GM12875 (cell line): ENCODE data around the gene USP7.

Source experiments
- H3K4me3 ChIP-seq: one replicate; pipeline ENCODE4 v1.5.1; 2011; ENCODE audit warnings: low read depth, low read length, control low read depth
- TF ChIP-seq, protein P1 (sequence below): IDR thresholded peaks from 2 replicates; pipeline ENCODE4 v1.5.1; 2011; ENCODE audit warnings: low read depth, mild to moderate bottlenecking, control low read depth, inconsistent platforms, low read length, moderate library complexity, borderline replicate concordance; ENCODE audit not compliant: insufficient read depth

The USP7 gene

DNA sequence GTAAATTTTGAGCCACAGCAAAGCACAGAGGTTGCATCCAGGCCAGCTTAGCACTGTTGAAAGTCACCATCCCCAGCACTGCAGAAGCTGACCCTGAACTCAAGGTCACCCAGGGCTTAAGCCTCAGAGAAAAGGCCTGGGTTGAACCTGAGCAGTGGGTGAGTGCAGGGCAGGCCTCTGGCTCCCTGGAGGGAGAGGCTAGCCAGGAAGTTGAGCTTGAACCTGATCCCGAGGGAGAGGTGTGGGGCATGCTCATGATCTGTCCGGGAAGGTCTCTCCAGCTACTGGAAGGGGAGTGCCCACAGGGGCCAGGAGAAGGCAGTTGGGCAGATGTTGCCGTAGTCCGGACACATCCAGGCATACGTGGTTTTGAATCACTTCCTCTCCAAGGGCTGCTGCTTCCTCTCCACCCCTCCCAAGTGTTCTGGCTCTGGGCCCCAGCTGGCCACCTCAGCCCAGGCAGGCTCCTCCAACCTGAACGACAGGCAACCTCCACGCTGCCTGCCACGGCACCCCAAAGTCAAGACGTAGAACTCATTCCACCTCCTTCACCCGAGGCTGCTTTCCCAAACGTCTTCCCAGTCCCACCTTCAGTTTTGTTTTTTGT is 113.3 kb downstream of the USP7 start:
- TF ChIP-seq, protein P1, sequence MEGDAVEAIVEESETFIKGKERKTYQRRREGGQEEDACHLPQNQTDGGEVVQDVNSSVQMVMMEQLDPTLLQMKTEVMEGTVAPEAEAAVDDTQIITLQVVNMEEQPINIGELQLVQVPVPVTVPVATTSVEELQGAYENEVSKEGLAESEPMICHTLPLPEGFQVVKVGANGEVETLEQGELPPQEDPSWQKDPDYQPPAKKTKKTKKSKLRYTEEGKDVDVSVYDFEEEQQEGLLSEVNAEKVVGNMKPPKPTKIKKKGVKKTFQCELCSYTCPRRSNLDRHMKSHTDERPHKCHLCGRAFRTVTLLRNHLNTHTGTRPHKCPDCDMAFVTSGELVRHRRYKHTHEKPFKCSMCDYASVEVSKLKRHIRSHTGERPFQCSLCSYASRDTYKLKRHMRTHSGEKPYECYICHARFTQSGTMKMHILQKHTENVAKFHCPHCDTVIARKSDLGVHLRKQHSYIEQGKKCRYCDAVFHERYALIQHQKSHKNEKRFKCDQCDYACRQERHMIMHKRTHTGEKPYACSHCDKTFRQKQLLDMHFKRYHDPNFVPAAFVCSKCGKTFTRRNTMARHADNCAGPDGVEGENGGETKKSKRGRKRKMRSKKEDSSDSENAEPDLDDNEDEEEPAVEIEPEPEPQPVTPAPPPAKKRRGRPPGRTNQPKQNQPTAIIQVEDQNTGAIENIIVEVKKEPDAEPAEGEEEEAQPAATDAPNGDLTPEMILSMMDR: no peak
- no peak overlapping the region for H3K4me3 ChIP-seq

DNA sequence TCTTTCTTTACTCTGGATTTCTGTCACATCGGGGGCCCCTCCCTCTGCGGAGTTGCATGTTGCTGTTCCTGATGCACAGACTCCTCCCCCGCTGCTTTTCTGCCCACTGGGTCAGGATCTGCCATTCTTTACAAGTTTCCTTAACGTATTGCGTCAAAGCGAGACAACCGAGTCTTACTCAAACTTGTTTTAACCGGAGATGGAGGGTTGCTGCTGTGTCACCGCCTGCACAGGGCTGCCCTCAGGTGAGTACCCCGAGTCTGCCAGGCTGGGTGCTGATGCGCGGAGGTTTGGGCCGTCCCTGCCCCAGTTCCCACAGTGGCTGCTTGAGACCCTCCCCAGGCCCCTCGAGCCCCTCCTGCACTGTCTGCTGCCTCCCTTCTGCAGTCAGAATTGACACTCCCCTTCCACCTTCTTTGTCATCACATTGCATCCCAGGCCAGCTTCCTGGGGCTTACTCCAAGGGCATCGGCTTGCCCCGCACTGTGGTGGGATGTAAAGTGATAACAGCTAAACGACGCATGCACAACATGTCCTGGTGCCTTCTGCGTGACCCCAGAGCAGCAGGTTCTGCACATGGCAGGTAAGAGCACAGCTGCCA is 114.2 kb downstream of the USP7 start:
- H3K4me3 ChIP-seq: no peak overlapping the region
- TF ChIP-seq, protein P1: no peak

DNA sequence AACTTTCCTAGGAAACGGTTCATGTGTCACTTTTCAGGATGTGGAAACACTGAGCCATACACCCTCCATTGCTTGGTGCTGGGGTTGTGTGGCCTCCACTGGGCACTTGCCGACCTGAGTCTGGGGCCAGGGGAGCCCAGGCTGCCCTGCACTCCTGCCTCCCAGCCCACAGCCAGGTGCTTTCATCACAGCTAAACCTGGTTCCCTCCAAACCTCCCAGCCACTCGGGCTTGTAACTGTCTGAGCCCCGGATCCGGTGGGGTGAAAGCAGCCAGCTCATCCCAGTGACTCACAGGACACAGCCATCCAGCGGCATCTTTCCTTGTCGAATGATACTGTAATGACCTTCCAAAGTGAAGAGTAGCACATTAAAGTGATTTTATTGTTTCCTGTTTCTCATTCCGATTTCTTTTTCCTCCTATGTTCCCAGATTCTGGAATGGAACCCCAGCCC is 114.7 kb downstream of the USP7 start:
- TF ChIP-seq, protein P1: no peak
- no peak overlapping the region for H3K4me3 ChIP-seq

DNA sequence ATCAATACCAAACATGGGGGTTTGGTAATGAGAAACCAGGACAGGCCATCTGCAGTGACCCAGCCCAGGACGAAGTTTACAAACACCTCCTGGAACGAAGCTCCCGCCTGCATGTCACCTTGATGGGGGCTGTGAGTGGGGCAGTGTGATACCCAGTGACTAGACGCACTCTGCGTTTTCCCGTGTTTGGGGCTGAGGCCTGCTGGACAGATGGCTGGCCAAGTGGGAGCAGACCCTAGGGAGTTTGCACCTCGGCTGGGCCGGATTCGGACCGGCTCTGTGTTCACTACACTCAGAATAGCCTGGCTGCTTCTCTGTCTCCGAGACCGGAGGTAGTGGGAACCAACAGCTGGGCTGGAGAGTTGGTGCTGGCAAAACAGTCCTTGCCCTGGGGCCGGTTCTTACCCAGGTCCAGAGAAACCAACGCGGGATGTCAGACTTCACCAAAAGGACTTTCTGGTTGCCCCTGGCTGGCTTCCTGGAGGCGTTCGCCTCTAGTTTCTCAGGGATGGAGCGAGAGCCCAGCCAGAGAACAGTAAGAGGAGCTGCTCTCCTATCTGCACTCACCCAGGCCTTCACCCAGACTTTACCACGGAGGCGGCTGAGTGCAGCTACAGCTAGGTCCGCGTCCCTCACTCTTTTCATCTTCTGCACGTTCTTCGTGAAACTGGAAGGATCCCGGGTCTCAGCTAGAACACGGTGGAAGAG is 115.3 kb downstream of the USP7 start:
- H3K4me3 ChIP-seq: no peak overlapping the region
- TF ChIP-seq, protein P1: no peak

DNA sequence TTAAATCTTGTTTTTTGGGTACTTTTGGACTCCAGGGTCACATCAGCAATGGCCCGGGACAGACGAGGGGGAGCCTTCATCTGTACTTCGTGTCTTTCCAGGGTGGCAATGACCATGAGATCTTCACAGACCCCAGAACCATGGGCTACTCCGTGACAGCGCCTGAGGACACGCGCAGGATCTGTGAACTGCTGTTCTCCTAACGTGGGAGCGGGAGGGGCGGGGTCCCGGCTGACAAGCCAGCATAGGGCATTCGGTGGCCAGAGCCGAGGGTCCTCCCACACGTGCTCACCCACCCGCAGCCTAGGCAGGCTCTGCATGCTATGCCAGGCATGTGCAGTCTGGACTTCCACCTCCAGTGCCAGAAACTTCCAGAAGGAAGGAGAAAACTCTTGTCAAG is 116.1 kb downstream of the USP7 start:
- TF ChIP-seq, protein P1: no peak
- H3K4me3 ChIP-seq: no peak overlapping the region

DNA sequence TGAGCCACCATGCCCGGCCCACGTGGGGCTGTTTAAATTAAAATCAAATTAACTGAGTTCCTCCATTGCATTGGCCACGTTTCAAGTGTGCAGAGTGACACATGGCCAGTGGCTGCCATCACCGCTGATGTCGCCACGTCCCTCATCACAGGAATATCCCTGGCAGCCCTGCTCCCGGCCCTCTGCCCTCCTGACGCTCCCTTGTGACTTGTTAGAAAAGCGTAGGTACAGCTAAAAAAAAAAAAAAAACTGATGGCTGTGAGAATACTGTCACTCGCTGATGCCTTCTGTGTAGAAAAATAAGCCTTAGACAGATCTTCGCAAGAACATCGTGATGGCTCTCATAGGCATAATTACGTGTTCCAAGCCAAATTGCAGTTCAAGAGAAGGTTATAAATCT is 116.6 kb downstream of the USP7 start:
- TF ChIP-seq, protein P1: no peak
- H3K4me3 ChIP-seq: no peak overlapping the region
